Fibroblast of skin of right quadriceps (primary cell): Measurements from ENCODE around the gene ETFDH.
"Not testable (repeated sequence)": the region's sequence is repeated elsewhere in the genome, so short reads cannot be mapped to it uniquely, and the experiment has no call there.

Experiments used
- DNase-seq: peaks from one replicate; pipeline ENCODE4 v3.0.0-alpha.2; 2013

Gene ETFDH

DNA sequence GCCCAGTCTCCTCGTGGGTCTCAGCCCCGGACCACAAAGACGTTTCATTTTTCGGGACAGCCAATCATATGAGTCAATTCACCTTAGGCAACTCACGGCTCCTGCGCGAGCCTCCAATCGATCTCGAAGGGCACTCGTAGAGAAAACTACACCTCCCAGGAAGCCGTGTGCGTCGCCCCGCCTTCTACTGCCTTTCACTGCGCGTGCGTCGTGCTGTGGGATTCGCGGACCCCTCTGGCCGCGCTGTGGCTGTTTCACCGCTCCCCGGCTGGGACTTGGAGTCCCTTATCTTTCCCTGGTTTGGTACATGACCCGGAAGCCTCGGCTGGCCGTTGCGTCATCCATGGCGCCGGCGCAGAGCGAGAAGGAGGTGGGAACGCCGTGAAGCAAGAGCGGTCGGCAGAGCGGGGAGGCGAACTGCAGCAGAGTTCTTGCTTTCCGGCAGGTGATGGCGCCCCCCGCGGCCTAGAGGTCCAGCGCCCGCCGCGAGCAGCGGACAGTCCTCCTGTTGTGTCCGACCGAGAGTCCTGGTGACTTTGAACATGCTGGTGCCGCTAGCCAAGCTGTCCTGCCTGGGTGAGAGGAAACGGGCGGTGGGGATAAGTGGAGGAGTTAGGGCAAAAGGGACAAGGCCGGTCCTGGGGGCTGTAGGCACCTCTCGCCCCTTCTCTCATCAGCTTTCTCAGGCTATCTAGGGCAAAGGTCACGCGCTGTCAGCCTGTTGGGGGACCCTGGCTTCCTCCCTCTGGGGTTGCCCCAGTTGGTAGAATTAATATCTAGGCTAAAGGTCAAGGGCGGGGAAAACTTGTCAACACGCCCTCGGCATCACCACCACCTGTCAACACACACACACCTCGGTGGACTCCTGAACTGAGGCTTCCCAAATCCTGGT lies at the start of gene ETFDH:
TSS of gene ETFDH (plus strand) at position 382 of the 892 bp plus-strand sequence. CDS start at position 543, 161 bp downstream.
- peak; percentile 100 for DNase-seq

DNA sequence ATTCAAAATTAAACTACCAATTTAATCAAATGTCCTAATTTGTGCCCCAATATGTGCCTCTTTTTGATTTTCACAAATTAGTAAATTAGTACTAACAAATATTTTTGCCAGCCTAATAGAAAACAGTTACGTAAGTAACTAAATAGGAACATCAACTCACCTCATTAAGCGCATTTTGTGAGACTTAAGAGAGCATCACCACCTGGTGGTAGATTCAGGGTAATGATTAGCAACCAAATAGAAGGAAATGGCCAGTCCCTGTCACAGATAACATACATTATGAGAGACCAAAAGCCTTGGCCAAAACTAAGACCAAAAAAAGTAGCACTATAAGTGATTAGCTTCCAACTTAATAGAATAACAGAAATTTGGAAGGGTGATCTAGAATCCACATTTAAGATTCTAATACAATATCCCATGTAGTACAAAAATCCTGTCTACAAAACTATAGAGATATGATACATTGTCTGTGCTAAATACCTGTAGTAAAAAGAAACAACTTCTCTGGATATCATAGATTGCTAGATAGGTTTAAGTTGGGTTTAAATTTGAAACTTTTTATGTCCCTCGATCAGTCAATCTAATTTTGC lies 47.1 kb upstream of the ETFDH start:
- peak; percentile 44 for DNase-seq

DNA sequence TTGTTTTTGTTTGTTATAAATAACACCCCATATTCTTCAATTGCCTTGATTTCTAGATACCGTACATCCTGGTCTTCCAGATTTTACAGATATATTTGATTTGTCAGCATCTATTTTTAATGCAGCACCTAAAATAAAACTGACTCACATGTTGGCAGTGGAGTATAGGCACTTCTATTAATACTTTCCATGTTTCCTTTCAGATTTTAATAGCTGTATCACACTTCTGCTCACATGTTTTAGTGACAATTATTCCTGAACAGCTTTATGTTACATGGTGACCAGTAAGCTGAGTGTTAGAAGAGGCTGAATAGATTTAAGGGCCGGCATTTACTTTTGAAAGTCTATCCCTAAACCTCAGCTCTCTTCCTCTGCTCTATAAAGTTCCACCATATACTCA lies 46.6 kb upstream of the ETFDH start:
- DNase-seq: no peak

- DNase-seq: peak; percentile 31
Observed at GRCh38 chr4:158630893-158631292, 41.2 kb upstream of the ETFDH start.

GRCh38 chr4:158636619-158637018 lies 35.5 kb upstream of the ETFDH start:
- DNase-seq: no peak

DNA sequence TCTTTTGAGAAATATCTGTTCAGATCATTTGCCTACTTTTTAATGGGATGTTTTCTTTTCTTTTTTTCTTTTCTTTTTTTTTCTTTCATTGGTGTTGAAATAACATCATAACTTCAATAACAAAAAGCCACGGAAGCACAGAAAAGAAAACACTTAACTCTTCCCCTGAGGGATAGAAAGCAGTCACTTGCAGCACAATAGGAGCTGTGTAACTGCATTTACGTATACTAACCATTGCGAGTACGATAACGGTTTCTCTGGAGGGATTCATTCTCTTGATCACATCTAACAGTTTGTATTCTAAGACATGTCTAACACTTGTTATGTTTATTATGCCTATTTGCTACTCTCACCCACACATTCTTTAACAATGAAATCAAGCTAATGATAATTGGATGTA lies 27.7 kb upstream of the ETFDH start:
- no peak for DNase-seq

DNA sequence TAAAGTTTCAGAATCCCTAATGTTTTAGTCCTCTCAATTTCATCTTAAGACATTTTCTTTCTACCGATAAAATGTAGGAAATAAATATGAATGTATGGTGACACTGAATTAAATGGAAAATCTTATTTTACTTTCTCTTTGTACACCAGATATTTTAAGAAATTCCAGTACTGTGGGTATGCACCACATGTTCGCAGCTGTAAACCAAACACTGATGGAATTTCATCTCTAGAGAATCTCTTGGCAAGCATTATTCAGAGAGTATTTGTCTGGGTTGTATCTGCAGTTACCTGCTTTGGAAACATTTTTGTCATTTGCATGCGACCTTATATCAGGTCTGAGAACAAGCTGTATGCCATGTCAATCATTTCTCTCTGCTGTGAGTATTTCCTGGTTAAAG lies 27.3 kb upstream of the ETFDH start:
- no peak for DNase-seq

DNA sequence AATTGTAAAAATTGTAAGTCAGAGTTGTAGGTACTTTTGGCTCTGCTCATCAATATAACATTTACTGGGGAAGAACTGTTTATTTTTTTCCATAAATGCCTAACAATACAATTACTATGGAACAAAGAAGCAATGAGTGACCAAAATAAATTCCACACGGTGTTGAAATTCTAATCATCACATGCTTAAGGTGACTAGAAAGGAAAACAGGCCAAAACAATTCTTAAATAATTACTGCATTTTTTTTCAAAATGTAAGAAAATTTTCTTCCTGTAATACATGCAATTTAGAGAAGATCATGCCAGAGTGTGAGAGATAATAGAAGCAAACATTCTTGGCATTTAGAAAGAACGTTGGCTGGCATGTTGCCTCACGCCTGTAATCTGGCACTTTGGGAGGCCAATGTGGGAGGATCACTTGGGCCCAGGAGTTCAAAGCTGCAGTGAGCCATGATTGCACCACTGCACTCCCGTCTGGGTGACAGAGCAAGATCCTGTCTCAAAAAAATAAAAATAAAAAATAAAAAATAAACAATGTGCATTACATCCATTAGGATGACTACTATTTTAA lies 22.9 kb upstream of the ETFDH start:
- DNase-seq: no peak

- no peak for DNase-seq
Observed at GRCh38 chr4:158652920-158653319, 19.2 kb upstream of the ETFDH start.

- no peak for DNase-seq
Observed at GRCh38 chr4:158656439-158656838, 15.7 kb upstream of the ETFDH start.

- no peak for DNase-seq
Observed at GRCh38 chr4:158657291-158657690, 14.8 kb upstream of the ETFDH start.

GRCh38 chr4:158663255-158663654 lies 8.8 kb upstream of the ETFDH start:
- DNase-seq: not testable (repeated sequence)

DNA sequence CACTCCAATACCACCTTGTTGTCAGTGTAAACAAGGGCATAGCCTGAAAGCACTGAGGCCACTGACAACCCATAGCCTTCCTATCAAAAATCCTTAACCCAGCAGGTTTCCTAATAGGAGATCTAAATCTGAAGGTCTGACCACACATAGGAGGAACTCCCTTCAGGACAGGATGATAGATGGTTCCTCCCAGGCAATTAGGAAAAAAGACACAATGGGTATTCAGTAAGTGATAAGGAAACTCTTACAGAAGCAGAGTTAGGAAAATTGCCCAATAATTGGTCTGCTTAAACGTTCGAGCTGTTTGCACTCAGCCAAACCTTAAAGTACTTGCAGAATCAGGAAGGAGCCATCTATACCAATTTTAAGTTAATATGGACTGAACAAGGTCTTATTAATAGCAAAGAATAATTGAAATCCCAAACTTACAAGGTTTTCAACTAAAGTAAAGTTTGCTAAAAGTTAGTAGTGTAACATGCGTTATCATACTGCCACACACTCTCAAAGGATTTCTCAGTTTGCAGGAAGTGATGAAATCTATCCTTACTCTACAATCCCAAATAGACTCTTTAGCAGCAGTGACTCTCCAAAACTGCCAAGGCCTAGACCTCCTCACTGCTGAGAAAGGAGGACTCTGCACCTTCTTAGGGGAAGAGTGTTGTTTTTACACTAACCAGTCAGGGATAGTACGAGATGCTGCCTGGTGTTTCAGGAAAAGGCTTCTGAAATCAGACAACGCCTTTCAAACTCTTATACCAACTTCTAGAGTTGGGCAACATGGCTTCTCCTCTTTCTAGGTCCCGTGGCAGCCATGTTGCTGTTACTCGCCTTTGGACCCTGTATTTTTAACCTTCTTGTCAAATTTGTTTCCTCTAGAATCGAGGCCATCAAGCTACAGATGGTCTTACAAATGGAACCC lies 8.1 kb upstream of the ETFDH start:
- DNase-seq: not testable (repeated sequence)

DNA sequence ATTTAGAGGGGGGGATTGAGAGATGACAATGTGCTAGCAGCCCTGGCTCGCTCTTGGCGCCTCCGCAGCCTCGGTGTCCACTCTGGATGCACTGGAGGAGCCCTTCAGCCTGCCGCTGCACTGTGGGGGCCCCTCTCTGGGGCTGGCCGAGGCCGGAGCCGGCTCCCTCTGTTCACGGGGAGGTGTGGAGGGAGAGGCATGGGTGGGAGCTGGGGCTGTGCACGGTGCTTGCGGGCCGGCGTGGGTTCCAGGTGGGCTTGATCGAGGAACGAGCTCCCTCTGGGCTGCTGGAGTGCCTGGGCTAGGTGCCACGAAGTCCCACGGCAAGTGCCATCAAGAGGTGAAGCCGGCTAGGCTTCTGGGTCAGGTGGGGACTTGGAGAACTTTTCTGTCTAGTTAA lies 7.3 kb upstream of the ETFDH start:
- DNase-seq: no peak

- DNase-seq: no peak
Observed at GRCh38 chr4:158666892-158667291, 5.2 kb upstream of the ETFDH start.

DNA sequence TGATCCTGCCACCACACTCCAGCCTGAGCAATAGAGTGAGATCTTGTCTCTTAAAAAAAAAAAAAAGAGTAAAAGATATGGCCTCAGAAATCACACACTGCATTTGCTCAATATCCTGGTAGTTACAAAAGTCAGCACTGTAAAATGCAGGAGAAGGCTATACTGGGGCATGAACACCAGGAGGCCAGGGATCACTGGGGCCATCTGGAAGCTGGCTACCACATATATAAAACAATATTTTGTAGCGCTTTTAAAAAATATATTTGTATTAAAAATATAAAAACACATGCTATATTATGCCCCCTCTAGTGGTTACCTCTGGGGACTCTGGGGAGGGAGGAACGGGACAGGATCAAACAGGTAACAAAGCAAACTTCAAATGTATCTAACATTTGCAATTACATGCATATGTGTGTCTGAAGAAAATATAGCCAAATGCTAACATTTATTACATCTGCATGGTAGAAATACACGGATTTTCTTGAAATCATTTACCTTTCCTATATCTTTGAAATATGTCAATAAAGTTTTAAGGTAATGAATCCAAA lies 4.4 kb upstream of the ETFDH start:
- DNase-seq: peak; percentile 5

DNA sequence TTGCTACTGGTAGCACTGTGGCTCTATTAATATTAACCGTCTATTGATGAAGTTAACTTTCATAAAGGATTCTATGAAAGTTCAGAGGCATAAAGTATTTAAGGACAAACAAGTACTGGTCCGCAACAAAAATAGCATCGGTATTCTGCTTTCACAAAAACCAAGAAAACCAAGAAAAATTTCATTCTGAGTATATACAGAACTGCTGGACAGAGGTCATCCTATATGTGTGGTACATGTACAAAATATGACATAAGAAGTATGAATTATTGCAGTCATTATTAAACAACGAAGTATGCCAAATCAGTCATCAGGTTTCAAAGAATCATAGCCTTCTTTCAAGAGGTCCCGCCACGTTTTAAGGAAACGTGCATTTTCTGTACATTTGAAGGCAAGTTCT lies 2.8 kb upstream of the ETFDH start:
- DNase-seq: no peak

DNA sequence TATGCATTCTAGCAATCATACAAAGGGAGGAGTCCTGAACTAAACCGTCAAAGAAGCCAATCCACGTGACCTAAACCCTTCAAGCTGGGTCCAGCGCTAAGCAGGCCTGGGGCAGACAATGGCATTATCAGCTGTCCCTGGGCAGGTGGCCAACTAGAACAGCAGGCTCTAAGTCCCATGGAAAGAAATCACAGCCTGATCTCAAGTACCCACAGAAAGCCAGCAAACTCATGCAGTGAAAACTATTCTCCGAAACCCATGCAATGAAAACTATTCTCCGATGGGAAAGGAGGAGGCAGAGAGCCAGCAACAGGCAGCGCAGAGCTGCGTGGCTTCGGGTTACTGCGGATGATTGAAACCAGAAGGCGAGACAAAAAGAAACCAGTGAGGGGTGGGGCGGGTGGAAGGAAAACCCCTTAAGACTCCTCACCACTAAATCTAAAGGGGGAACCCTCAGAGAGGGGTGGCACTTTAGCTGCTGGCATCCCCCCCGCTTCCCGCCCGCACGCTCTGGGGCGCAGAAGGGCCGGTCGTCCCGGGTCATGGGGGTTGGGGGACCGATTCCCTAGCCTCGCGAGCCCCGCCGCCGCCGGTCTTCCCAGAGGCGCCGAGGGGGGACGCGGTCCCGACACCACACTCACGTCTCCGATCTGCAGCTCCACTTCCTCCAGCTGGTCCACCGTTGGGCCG lies 976 bp upstream of the ETFDH start:
- DNase-seq: peak; percentile 76

DNA sequence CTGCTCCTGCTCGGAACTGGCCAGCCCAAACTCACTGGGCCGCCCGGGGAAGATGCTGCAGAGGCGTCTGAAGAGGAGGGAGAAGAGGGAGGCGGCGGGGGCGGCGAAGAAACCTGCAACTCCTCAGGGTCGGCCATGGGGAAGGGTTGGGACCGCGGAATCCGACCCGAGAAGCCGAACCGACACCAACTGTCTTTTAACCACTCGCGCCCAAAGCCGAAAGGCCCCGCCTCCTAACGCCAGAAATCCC lies 506 bp upstream of the ETFDH start, which contains the start of gene C4orf46:
TSS of gene C4orf46 (minus strand) at position 223 of the 250 bp plus-strand sequence. CDS start at position 137, 86 bp downstream.
- DNase-seq: no peak

DNA sequence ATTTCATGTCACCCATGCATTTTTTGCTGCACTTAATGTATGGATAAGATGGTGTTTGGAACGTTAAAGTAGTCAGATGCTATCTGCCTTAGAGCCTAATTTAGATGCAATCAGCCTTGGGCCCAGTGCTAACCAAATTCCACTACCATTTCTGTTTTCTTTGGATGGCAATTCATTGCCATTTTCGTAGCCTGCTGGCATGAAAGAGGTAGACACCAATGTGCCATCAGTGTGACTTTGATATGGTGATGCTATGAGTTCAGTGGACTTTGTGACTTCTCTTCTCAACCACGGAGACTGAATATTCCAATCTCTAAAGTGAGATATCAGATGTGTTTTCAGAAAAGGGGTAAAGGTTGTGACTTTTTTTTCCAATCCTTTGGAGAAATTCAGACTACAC lies 1.5 kb downstream of the ETFDH start:
- no peak for DNase-seq

DNA sequence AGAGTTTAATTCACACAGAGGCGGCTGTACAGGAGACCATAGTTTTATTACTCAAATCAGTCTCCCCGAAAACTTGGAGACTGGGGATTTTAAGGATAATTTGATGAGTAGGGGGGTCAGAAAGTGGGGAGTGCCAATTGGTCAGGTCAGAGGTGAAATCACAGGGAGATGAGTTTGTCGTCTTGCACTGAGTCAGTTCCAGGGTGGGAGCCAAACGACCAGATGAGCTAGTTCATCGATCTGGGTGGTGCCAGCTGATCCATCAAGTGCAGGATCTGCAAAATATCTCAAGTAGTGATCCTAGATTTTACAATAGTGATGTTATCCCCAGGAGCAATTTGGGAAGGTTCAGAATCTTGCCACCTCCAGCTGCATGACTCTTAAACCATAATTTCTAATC lies 4.0 kb downstream of the ETFDH start:
- DNase-seq: no peak

DNA sequence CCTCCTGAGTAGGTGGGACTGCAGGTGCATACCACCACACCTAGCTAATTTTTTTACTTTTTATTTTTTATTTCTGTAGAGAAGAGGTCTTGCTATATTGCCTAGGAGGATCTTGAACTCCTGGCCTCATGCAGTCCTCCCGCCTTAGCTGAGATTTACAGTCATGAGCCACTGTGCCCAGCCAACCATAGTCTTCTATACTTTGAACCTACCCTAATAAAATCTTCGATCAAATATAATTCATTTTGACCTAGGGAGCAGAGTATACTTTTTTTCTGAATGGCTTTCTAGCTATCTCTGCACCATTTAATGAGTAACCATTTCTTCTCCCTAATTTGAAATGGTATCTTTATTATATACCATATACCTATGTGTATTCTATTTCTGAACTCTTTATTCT lies 6.7 kb downstream of the ETFDH start:
- no peak for DNase-seq
